Erythroblast (primary cell): Measurements from ENCODE around the gene FGF18.

Experiments
- GATA1 ChIP-seq: IDR thresholded peaks from 2 replicates; pipeline ENCODE4 v1.6.1; 2011; ENCODE audit warnings: low read depth, mild to moderate bottlenecking, control low read depth, low read length, moderate library complexity
- POLR2A ChIP-seq: IDR thresholded peaks from 2 replicates; pipeline ENCODE4 v1.6.1; 2011; ENCODE audit warnings: mild to moderate bottlenecking, low read length

- TF ChIP-seq POLR2A (no peak), GATA1 (no peak)
Observed at GRCh38 chr5:171422495-171422894, 3.0 kb downstream of the FGF18 start.
